GM18907 (cell line): ENCODE data around the gene TLE3.

Experiments used
- ATAC-seq: cut with Tn5 transposase; IDR thresholded peaks from one replicate; pipeline ENCODE4 v1.9.1; 2021; ENCODE audit warnings: mild to moderate bottlenecking, moderate library complexity; ENCODE audit not compliant: unreplicated experiment

Gene TLE3

DNA sequence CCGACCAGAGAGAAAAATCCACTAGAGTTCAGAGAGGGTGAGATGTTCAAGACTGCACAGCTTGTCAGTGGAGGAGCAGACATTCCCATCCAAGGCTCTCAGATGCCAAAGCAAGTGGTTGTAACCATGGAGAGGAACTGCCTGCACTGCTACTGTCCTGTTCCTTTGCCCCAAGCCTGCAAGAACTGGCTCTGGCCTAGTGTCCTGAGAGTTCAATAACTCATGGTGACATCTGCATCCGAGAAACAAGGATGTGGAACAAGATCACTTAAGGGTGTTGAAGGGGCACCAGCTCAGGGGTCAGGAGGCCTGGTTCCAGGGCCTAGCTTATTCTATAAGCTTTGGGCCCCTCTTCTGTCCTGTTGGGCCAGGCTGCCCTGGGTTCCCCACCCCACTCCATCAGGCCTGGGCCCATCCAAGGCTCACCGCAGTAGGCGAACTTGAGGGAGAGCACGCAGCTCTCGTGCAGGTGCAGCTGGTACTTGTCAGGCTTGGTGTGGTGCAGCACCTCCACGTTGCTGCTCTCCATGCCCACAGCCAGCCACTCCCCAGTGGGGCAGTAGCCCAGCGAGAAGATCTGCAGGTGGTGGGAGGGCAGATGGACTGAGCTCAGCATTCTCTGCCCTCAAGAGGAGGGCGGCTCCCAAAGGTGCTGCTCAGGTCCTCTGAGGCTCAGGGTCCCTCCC is 45.6 kb downstream of the TLE3 start:
- ATAC-seq, result no peak

DNA sequence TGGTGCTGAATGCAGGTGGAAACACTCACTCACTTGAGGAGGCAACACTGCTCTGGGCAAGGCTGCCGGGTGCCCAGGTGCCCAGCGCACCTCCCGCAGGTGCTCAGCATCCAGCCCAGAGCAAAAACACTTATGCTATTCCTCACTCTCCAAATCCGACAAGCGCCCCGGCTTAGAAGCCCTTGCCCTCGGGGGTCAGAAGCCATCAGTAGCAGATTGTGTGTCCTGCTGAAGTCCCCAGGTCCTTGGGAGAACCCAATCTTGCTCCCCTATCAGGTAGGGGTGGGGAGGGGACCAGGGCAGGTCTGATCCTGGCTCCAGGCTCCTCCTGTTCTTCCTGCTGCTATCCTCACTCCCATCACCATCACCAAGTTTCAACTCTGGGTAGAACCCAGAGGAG is 46.7 kb downstream of the TLE3 start:
- ATAC-seq, result no peak

DNA sequence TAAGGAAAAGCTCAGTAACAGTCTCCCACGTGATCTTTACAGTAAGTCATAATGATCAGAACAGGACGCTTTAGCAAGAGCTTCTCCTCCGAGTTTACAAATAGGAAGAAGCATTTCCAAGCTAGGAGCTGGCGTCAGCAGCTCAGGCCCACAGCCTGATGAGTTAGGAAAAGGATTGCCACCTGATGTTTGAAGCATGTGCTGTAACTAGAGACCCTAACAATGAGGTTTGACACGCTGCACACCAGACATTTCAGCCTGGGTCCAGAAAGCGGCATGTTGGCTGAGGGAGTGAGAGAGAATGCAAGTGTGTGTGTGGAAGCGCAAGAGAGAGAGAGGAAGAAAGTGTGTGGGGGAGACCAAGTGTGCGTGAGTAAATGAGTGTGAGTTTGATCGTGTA is 47.3 kb downstream of the TLE3 start:
- ATAC-seq, result no peak

DNA sequence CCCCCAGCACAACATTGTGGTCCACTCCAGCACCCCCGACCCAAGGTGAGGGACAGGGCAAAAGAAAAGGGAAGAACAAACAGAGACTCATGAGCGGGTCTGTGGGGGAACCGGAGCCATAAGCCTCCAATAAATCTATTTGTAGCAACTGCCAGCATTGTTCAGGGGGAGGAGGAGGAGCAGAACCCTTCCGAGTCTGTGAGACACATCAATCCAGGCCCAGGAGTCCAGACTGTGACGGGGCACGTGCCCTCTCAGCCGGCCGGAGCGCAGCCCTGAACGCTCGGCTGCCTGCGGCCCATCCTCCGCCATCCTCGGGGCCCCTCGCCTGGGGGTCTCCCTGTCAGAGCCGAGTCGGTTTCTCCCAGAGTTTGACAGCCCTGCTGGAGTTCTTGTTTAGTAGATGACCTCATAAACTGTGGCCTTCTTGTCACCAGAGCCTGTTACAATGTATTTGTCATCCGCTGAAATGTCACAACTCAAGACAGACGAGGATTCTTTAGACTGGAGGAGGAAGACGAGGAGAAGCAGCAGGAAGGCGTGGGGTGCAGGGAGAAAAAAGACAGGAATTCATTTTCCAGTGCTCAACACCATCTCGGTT is 47.9 kb downstream of the TLE3 start:
- ATAC-seq, result no peak

DNA sequence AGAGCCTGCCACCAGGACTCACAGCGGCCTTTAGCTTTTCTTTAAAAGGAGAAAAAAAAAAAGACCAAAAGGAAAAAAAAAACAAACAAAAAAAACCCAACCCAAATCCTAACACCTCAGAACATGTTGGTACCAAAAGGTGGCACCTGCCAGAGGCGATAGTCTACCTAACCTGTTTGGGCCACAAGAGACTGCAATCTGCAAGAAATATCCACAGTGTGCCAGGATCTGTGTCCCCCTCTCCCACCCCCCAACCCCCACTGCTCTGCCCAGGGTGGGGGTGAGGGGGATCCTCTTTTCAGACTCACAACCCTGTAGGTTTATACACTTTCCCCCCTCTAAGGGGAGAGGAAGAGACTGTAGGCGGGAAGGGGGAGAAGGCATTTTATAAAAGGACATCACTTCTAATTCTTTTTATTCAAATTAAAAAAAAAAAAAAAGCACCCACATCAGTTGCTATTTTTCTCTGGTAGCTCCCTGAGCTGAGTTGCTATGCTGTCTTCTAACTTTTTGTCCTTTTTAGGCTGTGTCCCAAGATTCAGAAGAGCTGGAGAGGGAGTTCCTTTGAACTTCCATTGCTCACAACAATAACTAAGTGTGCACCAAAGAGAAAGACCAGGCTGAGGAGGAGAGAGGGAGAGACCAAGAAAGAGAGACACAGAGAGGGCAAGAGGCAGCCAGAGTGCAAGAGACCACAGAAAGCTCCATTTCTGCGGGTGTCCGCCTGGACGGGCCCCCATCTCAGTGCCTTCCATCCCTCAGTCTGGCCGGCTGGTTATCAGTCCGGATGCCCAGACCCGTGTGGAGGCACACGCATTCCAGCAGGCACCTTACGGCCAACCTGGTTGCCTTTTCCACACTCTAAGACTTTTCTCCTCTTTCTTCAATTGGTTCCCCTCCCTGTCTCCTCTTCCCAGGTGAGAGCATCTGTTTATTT is 48.9 kb downstream of the TLE3 start:
- ATAC-seq, result no peak

DNA sequence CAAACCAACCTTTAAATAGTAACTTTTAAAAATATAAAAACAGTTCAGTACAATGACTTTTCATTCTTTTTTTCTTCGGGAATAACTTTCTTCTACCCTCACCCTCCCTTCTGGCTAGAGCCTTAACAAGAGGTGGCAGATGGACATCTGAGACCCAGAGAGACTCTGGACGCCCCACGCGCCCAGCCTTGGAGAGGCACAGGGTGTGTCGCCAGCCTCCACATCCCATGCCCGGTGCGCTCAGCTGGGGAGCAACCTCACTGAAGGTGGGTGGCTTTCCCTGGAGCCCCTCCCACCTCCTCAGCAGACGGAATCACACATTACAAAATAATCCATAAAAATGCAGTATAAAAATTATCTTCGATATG is 49.5 kb downstream of the TLE3 start:
- no peak for ATAC-seq

DNA sequence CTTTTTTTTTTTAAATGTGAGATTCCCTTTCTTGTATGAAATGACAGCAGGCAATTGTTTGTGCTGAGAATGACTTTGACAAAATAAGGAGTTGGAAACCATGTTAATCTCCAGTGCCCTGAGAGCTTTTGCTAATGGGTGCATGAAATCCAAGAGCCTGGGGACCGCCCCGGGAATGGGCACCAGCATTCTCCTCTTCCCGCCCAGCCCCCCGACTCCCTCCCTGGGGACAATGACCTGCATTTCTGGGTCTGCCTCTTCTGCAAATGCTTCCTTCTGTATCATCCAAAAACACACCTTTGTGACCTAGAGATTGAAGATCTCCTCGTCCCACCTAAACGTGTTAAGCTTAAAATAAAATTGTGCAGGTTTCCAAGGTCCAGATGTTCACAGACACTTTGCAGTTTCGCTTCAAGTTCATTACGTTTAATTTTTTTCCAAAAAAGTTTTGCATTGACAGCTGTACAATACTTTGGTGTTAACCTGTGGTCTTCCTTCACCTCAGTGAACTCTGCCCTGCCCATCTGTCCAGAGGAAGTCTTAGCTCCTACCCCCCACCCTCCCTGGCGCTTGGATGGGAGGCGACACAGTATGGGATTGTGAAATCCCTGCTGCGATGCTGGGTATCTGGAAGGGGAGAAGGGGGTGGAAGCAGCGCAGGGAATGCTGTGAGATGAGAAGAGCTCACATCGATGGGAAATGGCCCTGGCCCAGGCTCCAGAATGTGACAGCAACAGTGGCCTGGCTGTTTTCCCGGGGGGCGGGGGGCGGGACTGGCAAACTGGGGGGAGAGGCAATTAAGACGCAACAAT is 50.1 kb downstream of the TLE3 start:
- no peak for ATAC-seq

DNA sequence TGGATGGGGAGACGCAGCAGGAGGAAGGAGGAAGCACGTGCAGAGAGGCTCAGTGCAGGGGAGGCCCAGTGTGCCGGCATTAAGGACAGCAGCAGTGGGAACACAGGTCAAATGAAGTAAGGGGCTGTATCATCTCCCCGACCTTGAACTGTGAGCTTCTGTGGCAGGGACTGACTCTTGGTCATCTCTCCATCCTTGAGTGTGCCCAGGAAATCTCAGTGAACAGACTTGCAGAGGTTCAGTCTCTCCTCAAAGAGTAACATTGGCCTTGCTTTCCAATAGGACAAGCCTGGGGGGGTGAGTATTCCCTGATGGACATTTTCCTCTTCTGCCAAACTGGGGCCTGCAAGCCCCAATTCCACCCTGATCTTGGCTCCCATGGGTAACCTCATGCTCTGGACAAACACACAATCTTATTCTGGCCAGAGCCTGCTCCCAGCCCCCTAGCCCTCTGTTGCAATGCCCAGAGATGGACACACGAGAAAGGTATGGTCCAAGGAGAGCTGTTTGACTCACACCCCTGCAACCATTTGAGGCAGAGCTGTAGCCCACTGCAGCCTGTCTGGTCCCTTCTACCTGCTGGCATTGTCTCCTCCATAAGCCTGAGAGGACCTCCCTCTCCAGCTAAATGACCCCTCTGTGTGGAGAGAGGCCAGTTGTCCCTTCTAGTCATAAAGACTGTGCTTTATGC is 50.9 kb downstream of the TLE3 start:
- no peak for ATAC-seq

DNA sequence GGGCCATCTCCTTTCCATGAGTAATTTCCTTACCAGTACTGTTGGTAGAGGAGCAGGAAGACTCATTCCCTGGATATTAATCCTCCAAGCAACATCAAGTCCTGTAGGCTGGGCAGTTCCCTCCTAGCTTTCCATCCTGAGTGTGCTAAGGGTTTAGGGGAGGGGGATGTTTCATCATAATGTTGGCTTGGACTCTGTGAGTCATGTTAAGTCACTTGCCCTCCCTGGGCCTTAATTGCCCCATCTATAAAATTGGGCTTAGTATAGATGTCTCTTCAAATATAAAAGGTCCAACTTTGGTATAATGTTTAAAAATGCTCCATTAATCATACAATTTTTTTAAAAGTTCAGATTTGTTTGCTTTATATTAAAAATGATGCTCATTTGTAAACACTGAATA is 52.7 kb downstream of the TLE3 start:
- no peak for ATAC-seq

DNA sequence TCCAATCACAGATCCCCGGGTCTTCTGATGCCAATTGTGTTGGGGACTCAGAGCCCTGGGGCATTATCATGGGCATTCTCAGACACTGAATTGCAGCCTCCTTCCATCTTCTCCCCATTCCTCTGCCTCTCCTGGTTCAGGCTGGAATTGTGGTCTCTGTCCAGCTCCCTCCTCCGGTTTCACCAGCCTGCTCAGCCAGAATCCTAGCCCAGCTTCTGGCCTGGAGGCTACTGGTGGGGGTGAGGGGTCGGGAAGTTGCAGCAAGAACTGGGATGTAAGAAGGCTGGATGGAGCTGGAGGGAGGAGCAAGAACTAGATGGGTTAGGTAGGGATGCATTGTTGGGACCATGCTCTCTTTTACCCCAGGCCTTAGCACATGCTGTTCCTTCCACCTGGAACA is 53.5 kb downstream of the TLE3 start:
- ATAC-seq, result no peak

DNA sequence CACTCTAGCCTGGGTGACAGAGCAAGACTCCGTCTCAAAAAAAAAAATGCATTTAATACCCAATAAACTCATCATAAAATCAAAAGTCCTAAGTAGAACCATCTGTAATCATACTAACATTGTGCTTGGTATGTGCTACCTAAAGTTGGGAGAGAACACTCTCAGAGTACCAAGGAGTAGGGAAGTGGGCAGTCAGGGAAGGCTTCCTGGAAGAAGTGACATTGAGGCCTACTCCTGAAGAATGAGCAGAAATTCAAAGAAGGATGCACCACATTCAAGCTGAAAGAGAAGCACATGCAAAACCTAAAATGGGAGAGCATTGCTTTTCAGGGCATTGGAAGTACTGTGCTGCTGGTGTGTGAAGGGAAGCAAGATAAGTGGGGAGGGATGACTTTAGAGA is 54.1 kb downstream of the TLE3 start:
- no peak for ATAC-seq

DNA sequence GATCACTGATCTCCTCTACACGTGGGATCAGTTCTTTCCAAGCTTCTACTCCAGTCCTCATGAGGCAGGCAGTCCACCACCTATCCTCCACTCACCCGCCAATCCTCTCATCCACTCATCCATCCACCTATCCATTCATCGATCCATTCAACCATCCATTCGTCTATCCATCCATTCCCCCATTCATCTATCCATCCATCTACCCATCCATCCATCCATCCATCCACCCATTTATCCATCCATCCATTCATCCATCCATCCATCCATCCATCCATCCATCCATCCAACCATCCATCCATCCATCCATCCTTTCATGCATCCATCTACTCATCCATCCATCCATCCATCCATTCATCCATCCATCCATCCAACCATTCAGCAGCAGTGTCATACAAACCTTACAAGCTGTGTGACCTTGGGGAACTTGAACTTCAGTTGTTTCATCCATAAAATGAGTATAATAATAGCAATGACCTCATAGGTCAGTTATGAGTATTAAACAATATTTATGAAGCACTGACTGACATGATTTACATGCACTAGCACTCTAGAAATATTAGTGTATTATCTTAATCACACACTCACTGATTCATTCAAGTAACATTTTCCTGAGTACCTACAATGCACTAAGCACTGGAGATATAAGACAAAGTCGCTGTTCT is 55.0 kb downstream of the TLE3 start:
- ATAC-seq, result no peak

DNA sequence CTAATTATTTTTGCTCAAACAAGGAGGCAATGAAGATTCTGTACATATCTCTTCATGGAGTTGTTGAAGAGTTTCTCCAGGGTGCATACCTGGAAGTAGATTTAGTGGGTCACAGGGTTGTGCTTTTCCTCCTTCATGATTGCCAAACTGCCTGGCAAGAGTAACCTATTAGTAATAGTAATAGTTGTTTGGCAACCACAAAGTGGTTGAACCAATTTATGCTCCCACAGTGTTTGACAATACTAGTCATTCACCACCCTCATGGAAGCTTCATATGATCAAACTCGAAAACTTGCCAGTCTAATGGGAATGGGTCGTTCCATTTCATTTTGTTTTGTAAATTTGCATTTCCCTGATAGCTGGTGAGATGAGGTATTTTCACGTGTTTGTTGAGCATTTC is 57.8 kb downstream of the TLE3 start:
- ATAC-seq, result no peak

DNA sequence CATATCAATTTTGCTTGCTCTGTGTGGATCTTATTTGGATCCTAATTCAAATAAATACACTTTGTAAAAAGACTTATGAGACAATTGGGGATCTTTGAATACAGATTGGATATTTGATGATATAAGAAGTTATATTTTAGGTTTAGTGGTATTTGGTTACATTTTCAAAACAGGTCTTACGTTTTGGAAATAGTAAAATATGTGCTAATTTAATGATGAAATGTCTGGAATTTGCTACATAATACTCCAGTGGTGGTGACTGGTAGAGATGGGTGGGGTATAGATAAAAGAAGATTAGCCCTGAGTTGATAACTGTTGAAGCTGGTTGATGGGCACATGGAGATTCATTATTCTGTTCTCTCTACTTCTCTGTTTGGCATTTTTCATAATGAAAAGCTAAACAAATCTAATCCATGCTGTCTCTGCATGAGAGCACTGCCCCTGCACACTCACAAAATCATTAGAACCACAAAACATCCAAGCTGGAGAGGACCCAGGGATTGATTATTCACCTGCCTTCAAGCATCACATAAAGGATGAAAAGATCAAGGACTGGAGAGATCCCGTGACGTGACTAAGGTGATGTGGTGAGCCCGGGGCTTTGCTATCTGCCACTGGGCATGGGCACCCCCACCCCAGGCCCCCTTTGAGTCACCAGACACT is 58.9 kb downstream of the TLE3 start:
- ATAC-seq, result no peak

DNA sequence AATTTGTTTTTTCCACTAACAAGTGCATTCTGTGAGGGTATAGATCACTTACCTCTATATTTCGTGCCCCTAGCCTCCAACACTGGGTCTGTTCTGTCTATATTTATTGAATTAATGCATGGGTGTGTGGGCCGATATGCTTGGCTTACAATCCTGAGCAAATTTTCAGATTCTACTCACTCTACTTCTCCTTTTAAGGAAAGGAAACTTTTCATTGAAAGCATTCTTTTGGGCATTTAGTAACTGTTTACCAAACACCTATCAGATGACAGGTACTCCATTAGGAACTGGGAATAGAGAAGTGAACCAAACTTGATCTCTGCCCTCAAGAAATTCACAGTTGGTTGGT is 60.5 kb downstream of the TLE3 start:
- no peak for ATAC-seq

DNA sequence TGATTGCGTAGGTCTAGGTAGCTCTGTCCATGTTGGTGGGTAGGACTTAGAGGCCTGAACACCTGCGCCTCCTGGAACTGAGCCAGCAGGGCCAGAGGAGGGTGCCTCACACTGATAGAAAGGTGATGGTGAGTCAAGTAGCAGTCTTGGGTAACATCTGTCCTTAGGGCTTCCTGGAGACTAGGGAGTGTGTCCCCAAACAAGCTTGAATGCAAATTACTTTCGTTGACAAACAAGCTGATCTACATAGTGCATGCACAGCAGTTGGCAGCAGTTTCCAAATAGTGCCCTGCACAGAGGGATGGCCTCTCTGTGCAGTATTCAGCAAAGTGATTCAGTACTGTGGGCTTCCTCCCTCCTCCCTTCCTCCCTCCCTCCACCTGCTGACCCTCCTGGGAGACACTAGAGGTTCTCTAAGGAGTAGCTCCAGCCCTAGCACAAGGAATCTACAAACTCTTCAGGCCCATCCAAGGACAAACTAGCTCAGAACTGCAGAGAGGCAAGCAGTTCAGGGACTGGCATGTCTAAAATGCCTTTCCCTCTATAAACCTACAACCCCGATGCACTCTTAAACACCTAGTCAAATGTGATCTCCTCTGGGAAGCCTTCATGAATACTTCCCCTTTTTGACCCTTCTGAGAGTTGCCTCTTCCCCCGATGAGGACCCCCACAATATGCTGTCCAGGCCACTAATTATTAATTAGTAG is 61.0 kb downstream of the TLE3 start:
- ATAC-seq, result peak; percentile 76

DNA sequence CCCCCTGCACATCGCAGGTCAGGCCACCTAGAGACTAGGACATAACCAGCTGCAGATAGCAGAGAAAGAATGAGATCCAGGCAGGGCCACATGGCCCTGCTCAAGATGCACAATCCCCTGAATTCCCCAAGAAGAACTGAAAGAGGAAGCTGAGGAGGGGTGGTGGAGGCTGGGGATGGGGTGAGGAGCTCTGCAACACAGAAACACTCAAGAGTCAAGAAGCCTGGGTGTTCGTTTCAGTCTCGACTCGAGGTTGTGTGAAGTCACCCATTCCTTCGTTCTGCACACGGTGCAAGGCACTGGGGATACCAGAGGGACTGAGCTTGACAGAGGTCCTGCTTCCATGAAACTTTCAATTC is 62.0 kb downstream of the TLE3 start:
- peak; percentile 44 for ATAC-seq

DNA sequence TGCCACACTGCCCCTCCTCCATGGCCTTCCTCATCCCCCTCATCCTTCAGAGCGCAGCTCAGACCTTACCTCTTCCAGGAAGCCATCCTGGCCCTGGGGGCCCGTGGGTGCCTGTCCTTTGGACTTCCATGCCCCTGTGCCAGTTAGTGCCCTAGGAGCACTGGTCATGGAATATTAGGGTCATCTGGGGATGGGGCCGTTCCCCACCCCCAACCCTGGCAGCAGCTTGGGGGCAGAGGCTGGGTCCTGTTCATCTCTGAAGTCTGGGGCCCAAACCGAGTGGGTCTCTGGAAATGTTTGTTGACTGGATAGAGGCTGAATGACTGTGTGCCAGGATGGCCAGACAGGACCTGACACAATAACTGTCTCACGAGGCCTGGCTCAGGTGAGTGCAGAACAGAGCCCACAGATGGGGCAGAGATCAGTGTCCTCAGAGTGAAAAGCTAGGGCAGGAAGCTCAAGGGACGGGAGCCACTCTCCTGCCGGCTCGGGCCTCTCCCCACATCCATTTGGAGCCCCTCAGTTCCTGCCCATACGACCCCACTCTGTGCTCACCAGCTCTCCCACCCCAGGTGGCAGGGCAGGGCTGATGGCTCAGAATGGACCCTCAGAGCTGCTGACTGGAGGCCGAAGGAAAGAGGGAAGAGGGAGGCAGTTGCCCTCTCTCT is 62.5 kb downstream of the TLE3 start:
- no peak for ATAC-seq

DNA sequence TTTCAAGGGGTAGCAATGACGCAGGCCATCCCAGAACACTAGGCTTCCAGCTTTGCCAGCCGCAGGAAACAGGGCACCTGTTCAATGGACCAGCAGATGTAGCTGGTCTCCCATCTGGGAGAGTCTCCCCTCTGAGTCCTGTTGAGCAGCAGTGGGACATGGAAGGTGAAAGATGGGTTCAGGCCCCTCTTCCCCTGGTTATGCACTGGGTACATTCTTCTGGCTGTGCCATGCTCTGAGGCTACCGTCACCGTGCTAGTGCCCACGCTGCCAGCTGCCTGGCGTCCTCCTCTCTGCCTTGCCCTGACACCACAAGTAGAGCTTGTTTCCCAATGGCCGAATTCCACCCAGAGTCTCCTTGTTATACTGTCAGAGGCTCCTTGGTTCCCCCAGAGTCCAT is 63.1 kb downstream of the TLE3 start:
- no peak for ATAC-seq
